ENCODE measurements around the gene GRB10.

Gene GRB10

GRCh38 chr7:50648076-50648475, 134.6 kb downstream of the GRB10 start:
- no peak for TF ChIP-seq CTCF (IDR thresholded peaks at IDR 0.05; ENCODE audit: low read depth, low read length)
- DNase-seq (ENCODE audit: extremely low read depth, low read depth): no peak

- DNase-seq (ENCODE audit: extremely low read depth, low read depth): no peak
- TF ChIP-seq CTCF (IDR thresholded peaks at IDR 0.05; ENCODE audit: low read depth, low read length): no peak
Measured at GRCh38 chr7:50647286-50647980, 135.3 kb downstream of the GRB10 start.

- no peak for TF ChIP-seq CTCF (IDR thresholded peaks at IDR 0.05; ENCODE audit: low read depth, low read length)
- no peak for DNase-seq (ENCODE audit: extremely low read depth, low read depth)
Measured at GRCh38 chr7:50646069-50646468, 136.6 kb downstream of the GRB10 start.

- no peak for DNase-seq (ENCODE audit: extremely low read depth, low read depth)
- no peak for TF ChIP-seq CTCF (IDR thresholded peaks at IDR 0.05; ENCODE audit: low read depth, low read length)
Measured at GRCh38 chr7:50645186-50645585, 137.5 kb downstream of the GRB10 start.

- no peak for DNase-seq (ENCODE audit: extremely low read depth, low read depth)
- no peak for TF ChIP-seq CTCF (IDR thresholded peaks at IDR 0.05; ENCODE audit: low read depth, low read length)
Measured at GRCh38 chr7:50644586-50644985, 138.1 kb downstream of the GRB10 start.

GRCh38 chr7:50644114-50644513, 138.6 kb downstream of the GRB10 start:
- no peak for DNase-seq (ENCODE audit: extremely low read depth, low read depth)
- no peak for TF ChIP-seq CTCF (IDR thresholded peaks at IDR 0.05; ENCODE audit: low read depth, low read length)

- TF ChIP-seq CTCF (IDR thresholded peaks at IDR 0.05; ENCODE audit: low read depth, low read length): no peak
- DNase-seq (ENCODE audit: extremely low read depth, low read depth): no peak
Measured at GRCh38 chr7:50641442-50642405, 141.0 kb downstream of the GRB10 start.

All from AG09319 (cell line).